NB4 (cell line): Measurements from ENCODE around the gene ME3.

Source experiments
- DNase-seq: peaks from one replicate; pipeline ENCODE4 v3.0.0; 2010; ENCODE audit warnings: low read depth
- H3K4me3 ChIP-seq: one replicate; pipeline ENCODE4 v1.5.1; 2011; ENCODE audit warnings: mild to moderate bottlenecking, low read depth, low read length, moderate library complexity
- CTCF ChIP-seq: IDR thresholded peaks from one replicate; pipeline ENCODE4 v1.5.1; 2012; ENCODE audit warnings: low read depth, low read length
- MAX ChIP-seq: IDR thresholded peaks from 2 replicates; pipeline ENCODE4 v1.6.1; 2011; ENCODE audit warnings: low read depth, low read length
- MYC ChIP-seq: IDR thresholded peaks from 2 replicates; pipeline ENCODE4 v1.6.1; 2011; ENCODE audit warnings: low read depth, low read length
- POLR2A ChIP-seq: IDR thresholded peaks from 2 replicates; pipeline ENCODE4 v1.6.1; 2011; ENCODE audit warnings: mild to moderate bottlenecking; ENCODE audit not compliant: insufficient read length; ENCODE audit errors: extremely low read depth

ME3 gene

GRCh38 chr11:86486261-86487030, 186.0 kb downstream of the ME3 start:
- peak; percentile 21 for DNase-seq
- TF ChIP-seq CTCF (no peak), MYC (no peak), MAX (no peak), POLR2A (no peak)
- H3K4me3 ChIP-seq, result no peak overlapping the region

GRCh38 chr11:86484795-86485166, 187.6 kb downstream of the ME3 start:
- no peak for DNase-seq
- TF ChIP-seq MYC, result no peak
- no peak for TF ChIP-seq MAX
- no peak for TF ChIP-seq CTCF
- no peak for TF ChIP-seq POLR2A
- no peak overlapping the region for H3K4me3 ChIP-seq

- TF ChIP-seq MAX (no peak), POLR2A (no peak), MYC (no peak), CTCF (no peak)
- no peak for DNase-seq
- no peak overlapping the region for H3K4me3 ChIP-seq
Measured at GRCh38 chr11:86483940-86484794, 188.2 kb downstream of the ME3 start.

GRCh38 chr11:86483610-86483939, 188.8 kb downstream of the ME3 start:
- no peak overlapping the region for H3K4me3 ChIP-seq
- no peak for DNase-seq
- TF ChIP-seq MYC, result no peak

GRCh38 chr11:86482692-86483091, 189.7 kb downstream of the ME3 start:
- TF ChIP-seq MYC, result no peak
- TF ChIP-seq CTCF, result no peak
- no peak for TF ChIP-seq MAX
- no peak for DNase-seq

GRCh38 chr11:86481399-86481798, 191.0 kb downstream of the ME3 start:
- TF ChIP-seq MYC (no peak), MAX (no peak), CTCF (no peak), POLR2A (no peak)
- no peak overlapping the region for H3K4me3 ChIP-seq
- no peak for DNase-seq

More at GRCh38 chr11:86482692-86483091, 189.7 kb downstream of the ME3 start:
- no peak overlapping the region for H3K4me3 ChIP-seq
